ENCODE results near the gene UNC119B.

- no peak for TF ChIP-seq POLR2A (IDR thresholded peaks at IDR 0.05; ENCODE audit: low read length)
- no peak for TF ChIP-seq GATA1 (IDR thresholded peaks at IDR 0.05; ENCODE audit: low read depth, low read length)
These were observed 29.8 kb downstream of the UNC119B start for GRCh38 chr12:120739821-120740613.

Data from erythroblast (primary cell).